Caco-2 (cell line): Measurements from ENCODE around the gene ACAT2. TPM values are rescaled to one million over a fixed set of nuclear protein-coding genes. Genes with fewer than 3 reads are reported as not detected.

ENCODE experiments used
- BruUV-seq: library from RNA; stranded (reverse); fragments of 400-500 nt; replicated peaks from 2 replicates; lab custom pipeline; 2021; lab: Mats Ljungman, UMichigan
- CTCF ChIA-PET: fragments of 300-600 bp; sonication (Branson Sonifier 250); formaldehyde crosslinking; loops from one replicate; lab custom pipeline; 2022; ENCODE audit warnings: antibody characterized with exemption; lab: Charles Lee
- POLR2A ChIA-PET: fragments of 300-600 bp; sonication (Branson Sonifier 250); formaldehyde crosslinking; loops from one replicate; lab custom pipeline; 2022; ENCODE audit warnings: antibody characterized with exemption; lab: Charles Lee
- DNase-seq, 2 experiments: peaks; one replicate each; pipeline versions ENCODE4 v3.0.0 to v3.0.0-alpha.2; 2020 to 2022
- H3K27me3 ChIP-seq: replicated peaks from 2 replicates; pipeline ENCODE4 v1.6.0; 2011; ENCODE audit warnings: low read length; ENCODE audit not compliant: control insufficient read depth, insufficient read depth
- H3K36me3 ChIP-seq: 2 replicates; pipeline ENCODE4 v1.5.1; 2011; ENCODE audit warnings: low read length; ENCODE audit not compliant: control insufficient read depth, insufficient read depth
- H3K4me1 ChIP-seq: fragments of 250-450 bp; sonication (Bioruptor Pico); 2 replicates; pipeline ENCODE4 v1.5.1; 2020; ENCODE audit warnings: mild to moderate bottlenecking
- H3K4me3 ChIP-seq: 2 replicates; pipeline ENCODE4 v1.5.1; 2011; ENCODE audit warnings: low read depth, mild to moderate bottlenecking, control low read depth, low read length
- H3K9me3 ChIP-seq: fragments of 250-450 bp; sonication (Bioruptor Pico); 2 replicates; pipeline ENCODE4 v1.5.1; 2020; ENCODE audit warnings: mild to moderate bottlenecking, moderate library complexity
- H3K27ac Mint-ChIP-seq: one replicate; pipeline ENCODE4 v1.8.0; 2022; ENCODE audit warnings: mixed read lengths; ENCODE audit not compliant: unreplicated experiment
- H3K27me3 Mint-ChIP-seq: one replicate; pipeline ENCODE4 v1.8.0; 2022; ENCODE audit warnings: mixed read lengths; ENCODE audit not compliant: insufficient read depth, unreplicated experiment
- H3K36me3 Mint-ChIP-seq: one replicate; pipeline ENCODE4 v1.8.0; 2022; ENCODE audit warnings: mild to moderate bottlenecking, mixed read lengths; ENCODE audit not compliant: insufficient read depth, unreplicated experiment
- H3K4me1 Mint-ChIP-seq: one replicate; pipeline ENCODE4 v1.8.0; 2022; ENCODE audit warnings: low read depth, mixed read lengths; ENCODE audit not compliant: unreplicated experiment
- H3K4me3 Mint-ChIP-seq: one replicate; pipeline ENCODE4 v1.8.0; 2022; ENCODE audit warnings: mild to moderate bottlenecking, moderate library complexity, mixed read lengths; ENCODE audit not compliant: unreplicated experiment
- H3K9me3 Mint-ChIP-seq: one replicate; pipeline ENCODE4 v1.8.0; 2022; ENCODE audit warnings: mixed read lengths; ENCODE audit not compliant: unreplicated experiment
- CTCF ChIP-seq, 2 experiments: fragments of 200-600 bp in 1 of 2; IDR thresholded peaks; 1 replicate in 1 of 2; 2 replicates in 1 of 2; pipeline versions ENCODE4 v1.5.1 to v1.8.0; 2011 to 2022; ENCODE audit warnings: antibody characterized with exemption in 1 of 2, control low read depth in 1 of 2, inconsistent platforms in 1 of 2, low read depth in 1 of 2, low read length in 1 of 2, mild to moderate bottlenecking in 1 of 2, moderate library complexity in 1 of 2; ENCODE audit not compliant: insufficient read depth in 1 of 2, severe bottlenecking in 1 of 2, unreplicated experiment in 1 of 2
- intact Hi-C: fragments of 100-400 bp; cut with micrococcal nuclease; formaldehyde crosslinking; loops from one replicate; pipeline ENCODE4 v1.10.0; 2022; ENCODE audit not compliant: unreplicated experiment
- total RNA-seq: library from RNA; stranded (reverse); gene quantifications from 2 replicates; pipeline ENCODE4 v1.2.3, GENCODE V29; 2022

Gene ACAT2
- total RNA-seq, 1 experiment from 2014 or later: 131 TPM

GRCh38 chr6:159804504-159804903 is 42.7 kb downstream of the ACAT2 start:
- DNase-seq: no peak
- H3K9me3 Mint-ChIP-seq: no peaks in the 10 kb centered on the region
- intact Hi-C loops: no loop called here
- peak overlapping the region; percentile 61 for H3K27ac Mint-ChIP-seq
- H3K4me1 ChIP-seq: peaks cover 42% of the 10 kb centered on the region
- CTCF ChIA-PET: no interaction called here
- H3K4me3 Mint-ChIP-seq: no peak overlapping the region
- no peak for TF ChIP-seq CTCF (IDR thresholded peaks at IDR 0.05; ENCODE audit: insufficient read depth in 1 of 2, low read depth in 1 of 2, low read length in 1 of 2, severe bottlenecking in 1 of 2, unreplicated experiment in 1 of 2)
- no TSS peak for BruUV-seq
- H3K36me3 Mint-ChIP-seq: peaks cover 21% of the 10 kb centered on the region
- POLR2A ChIA-PET: interaction anchor here (3.2 kb wide), 1 partner anchor 14 kb away, joined by 42 read pairs; the partner anchor contains the start of genes MRPL18 and TCP1
- H3K4me1 Mint-ChIP-seq: peaks cover 15% of the 10 kb centered on the region
- H3K36me3 ChIP-seq: no peaks in the 10 kb centered on the region
- no peaks in the 10 kb centered on the region for H3K27me3 Mint-ChIP-seq
- no peaks in the 10 kb centered on the region for H3K9me3 ChIP-seq
- no peak overlapping the region for H3K4me3 ChIP-seq
- no peaks in the 10 kb centered on the region for H3K27me3 ChIP-seq

GRCh38 chr6:159805440-159806020 is 43.7 kb downstream of the ACAT2 start:
- no peak for TF ChIP-seq CTCF (IDR thresholded peaks at IDR 0.05; ENCODE audit: insufficient read depth in 1 of 2, low read depth in 1 of 2, low read length in 1 of 2, severe bottlenecking in 1 of 2, unreplicated experiment in 1 of 2)
- no peaks in the 10 kb centered on the region for H3K36me3 ChIP-seq
- H3K9me3 ChIP-seq: no peaks in the 10 kb centered on the region
- H3K27me3 Mint-ChIP-seq: no peaks in the 10 kb centered on the region
- CTCF ChIA-PET: no interaction called here
- intact Hi-C loops: loop anchor here (5.0 kb wide), 2 partner anchors 47 to 102 kb away; no protein-coding TSS in a partner anchor
- BruUV-seq: no TSS peak
- H3K4me3 Mint-ChIP-seq: no peak overlapping the region
- H3K4me1 Mint-ChIP-seq: peaks cover 21% of the 10 kb centered on the region
- DNase-seq: no peak
- no peaks in the 10 kb centered on the region for H3K9me3 Mint-ChIP-seq
- H3K4me3 ChIP-seq: no peak overlapping the region
- peaks cover 42% of the 10 kb centered on the region for H3K4me1 ChIP-seq
- POLR2A ChIA-PET: interaction anchor here (3.2 kb wide), 1 partner anchor 15 kb away, joined by 42 read pairs; the partner anchor contains the start of genes MRPL18 and TCP1
- H3K36me3 Mint-ChIP-seq: peaks cover 18% of the 10 kb centered on the region
- peak overlapping the region; percentile 61 for H3K27ac Mint-ChIP-seq
- no peaks in the 10 kb centered on the region for H3K27me3 ChIP-seq

- no peaks in the 10 kb centered on the region for H3K9me3 Mint-ChIP-seq
- no peaks in the 10 kb centered on the region for H3K27me3 Mint-ChIP-seq
- Histone ChIP-seq H3K4me1 (peaks cover 42% of the 10 kb centered on the region), H3K9me3 (no peaks in the 10 kb centered on the region), H3K36me3 (no peaks in the 10 kb centered on the region), H3K4me3 (no peak overlapping the region), H3K27me3 (no peaks in the 10 kb centered on the region)
- CTCF ChIA-PET: interaction anchor here (1.2 kb wide), 1 partner anchor 16 kb away, joined by 7 read pairs; the partner anchor contains the start of genes MRPL18 and TCP1
- TF ChIP-seq CTCF (IDR thresholded peaks at IDR 0.05; ENCODE audit: insufficient read depth in 1 of 2, low read depth in 1 of 2, low read length in 1 of 2, severe bottlenecking in 1 of 2, unreplicated experiment in 1 of 2): no peak
- H3K4me3 Mint-ChIP-seq: no peak overlapping the region
- peaks cover 13% of the 10 kb centered on the region for H3K36me3 Mint-ChIP-seq
- no TSS peak for BruUV-seq
- POLR2A ChIA-PET: interaction anchor here (3.2 kb wide), 1 partner anchor 16 kb away, joined by 42 read pairs; the partner anchor contains the start of genes MRPL18 and TCP1
- peak; percentile 39 to 60 for DNase-seq
- H3K4me1 Mint-ChIP-seq: peaks cover 26% of the 10 kb centered on the region
- peak overlapping the region; percentile 61 for H3K27ac Mint-ChIP-seq
- intact Hi-C loops: loop anchor here (5.0 kb wide), 2 partner anchors 46 to 101 kb away; no protein-coding TSS in a partner anchor
These were observed 44.2 kb downstream of the ACAT2 start for GRCh38 chr6:159806021-159806458.
